H1 (cell line): Measurements from ENCODE around the gene CCDC102A. TPM values are rescaled to one million over a fixed set of nuclear protein-coding genes. Genes with fewer than 3 reads are reported as not detected.

Experiments
- BACH1 ChIP-seq: IDR thresholded peaks from 2 replicates; pipeline ENCODE4 v1.6.1; 2012; ENCODE audit warnings: low read length, improper control_type of control experiment
- CBX8 ChIP-seq: fragments of 300-800, 300-1000 bp; sonication (generic); IDR thresholded peaks from 2 replicates; pipeline ENCODE4 v1.7.1; 2016; ENCODE audit warnings: low read depth, low read length, borderline replicate concordance
- CHD2 ChIP-seq: IDR thresholded peaks from 2 replicates; pipeline ENCODE4 v1.6.1; 2012; ENCODE audit warnings: low read length, improper control_type of control experiment
- CHD7 ChIP-seq: fragments of 300-600 bp; sonication (generic); IDR thresholded peaks from 2 replicates; pipeline ENCODE4 v1.7.1; 2012; ENCODE audit warnings: low read length, moderate library complexity, mild to moderate bottlenecking, inconsistent platforms; ENCODE audit not compliant: insufficient replicate concordance
- CTBP2 ChIP-seq: IDR thresholded peaks from 2 replicates; pipeline ENCODE4 v1.7.0; 2011; ENCODE audit warnings: borderline replicate concordance, mild to moderate bottlenecking, moderate library complexity, mixed read lengths, low read length; ENCODE audit not compliant: insufficient read depth, insufficient read length
- E2F6 ChIP-seq: IDR thresholded peaks from 2 replicates; pipeline ENCODE4 v1.6.1; 2012; ENCODE audit warnings: inconsistent platforms
- FOSL1 ChIP-seq: IDR thresholded peaks from 2 replicates; pipeline ENCODE4 v1.6.1; 2011; ENCODE audit warnings: mild to moderate bottlenecking, low read depth, low read length, moderate library complexity; ENCODE audit not compliant: insufficient read depth
- NANOG ChIP-seq: IDR thresholded peaks from 2 replicates; pipeline ENCODE4 v1.6.1; 2011; ENCODE audit warnings: low read length, low read depth, mild to moderate bottlenecking, inconsistent platforms; ENCODE audit not compliant: insufficient read depth, poor library complexity, severe bottlenecking
- POLR2AphosphoS5 ChIP-seq: IDR thresholded peaks from 2 replicates; pipeline ENCODE4 v1.6.1; 2011; ENCODE audit warnings: low read depth, low read length
- SRF ChIP-seq: IDR thresholded peaks from 2 replicates; pipeline ENCODE4 v1.6.1; 2011; ENCODE audit warnings: mild to moderate bottlenecking, low read depth, low read length, moderate library complexity
- YY1 ChIP-seq: IDR thresholded peaks from 2 replicates; pipeline ENCODE4 v1.6.1; 2011; ENCODE audit warnings: low read depth, mild to moderate bottlenecking, low read length
- polyA plus RNA-seq, 7 experiments: library from polyadenylated mRNA; depleted of rRNA in 3 of 7; stranded (reverse) in 5 of 7; unstranded in 2 of 7; fragments of >200 nt in 5 of 7; fragments of 200-250 nt in 2 of 7; gene quantifications; 1 replicate in 5 of 7; 2 replicates in 1 of 7; 4 replicates in 1 of 7; pipeline versions ENCODE4 v1.2.1 to v1.2.3, GENCODE V29; 2011 to 2013; ENCODE audit warnings: missing spikeins in 2 of 7, mixed read lengths in 2 of 7
- total RNA-seq: library from RNA; stranded (reverse); fragmentation: NEBNext Ultra II Directional; extraction: Animal tissue kit (Norgen Biotek cat#: 25700); gene quantifications from 2 replicates; pipeline ENCODE4 v1.2.1, GENCODE V29; 2021

Gene CCDC102A
- total and polyA plus RNA-seq, 2 of the 8 experiments (the other 6 are each of a cell fraction or from before 2014, with no cell fraction given), result 4.0 to 7.5 TPM

- TF ChIP-seq CHD7 (no peak), NANOG (no peak), BACH1 (no peak), FOSL1 (no peak), CBX8 (no peak), SRF (no peak), POLR2AphosphoS5 (no peak), CHD2 (no peak), YY1 (no peak), E2F6 (no peak), CTBP2 (no peak)
- TF ChIP-seq, all 59 proteins: peak for 0
These were observed 47.1 kb downstream of the CCDC102A start (continued) for GRCh38 chr16:57489229-57489628.
